AG08395 (cell line): ENCODE results near the gene FAM124A.

ENCODE experiments used
- DNase-seq: peaks from one replicate; pipeline ENCODE4 v3.0.0; 2012; ENCODE audit warnings: mixed read lengths, low spot score

The FAM124A gene

GRCh38 chr13:51243832-51244231 is 21.6 kb downstream of the FAM124A start:
- DNase-seq: no peak

GRCh38 chr13:51244637-51245405 is 22.6 kb downstream of the FAM124A start:
- DNase-seq: no peak

GRCh38 chr13:51245583-51245982 is 23.4 kb downstream of the FAM124A start:
- no peak for DNase-seq

- DNase-seq: no peak
These were observed 23.8 kb downstream of the FAM124A start for GRCh38 chr13:51246025-51246417.

DNA sequence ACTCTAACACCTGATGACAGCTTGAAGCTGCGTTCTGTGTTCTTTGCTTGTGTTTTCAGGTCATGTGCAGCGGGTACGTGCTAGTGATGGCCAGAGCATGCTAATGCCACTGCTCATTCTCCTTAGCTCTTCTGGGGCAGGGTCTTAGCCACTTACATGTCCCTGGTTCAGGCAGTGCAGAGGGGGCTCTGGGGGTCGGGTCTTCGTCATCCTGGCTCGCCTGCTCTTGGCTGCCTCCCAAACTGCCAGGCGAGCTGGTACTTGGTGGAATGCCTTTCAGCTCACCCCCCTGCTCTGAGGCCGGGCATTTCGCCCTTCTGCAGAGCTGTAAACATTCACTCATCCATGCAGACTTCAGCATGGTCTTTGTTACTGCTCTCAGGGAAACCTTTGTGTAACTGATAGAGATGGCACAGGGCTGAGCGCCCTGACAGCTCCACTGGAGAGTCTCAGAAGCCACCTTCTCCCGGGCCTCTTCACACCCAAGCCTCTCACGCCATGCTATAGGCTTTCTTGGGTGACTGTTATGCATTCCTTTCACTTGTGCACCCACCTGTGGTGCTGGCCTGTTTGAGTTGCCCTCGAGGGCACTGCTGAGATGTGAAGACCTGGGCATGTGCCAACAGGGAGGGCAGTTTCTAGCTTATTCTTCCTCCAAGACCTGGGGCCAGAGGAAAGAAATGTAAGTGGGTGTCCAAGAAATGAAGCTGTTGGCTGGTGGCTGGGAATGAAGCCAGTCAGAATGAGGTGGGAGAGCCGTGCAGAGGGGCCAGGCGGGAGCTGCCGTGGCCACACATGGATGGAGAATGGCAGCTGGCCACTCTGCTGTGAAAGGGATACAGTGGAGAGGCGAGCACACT is 24.4 kb downstream of the FAM124A start:
- DNase-seq: no peak

DNA sequence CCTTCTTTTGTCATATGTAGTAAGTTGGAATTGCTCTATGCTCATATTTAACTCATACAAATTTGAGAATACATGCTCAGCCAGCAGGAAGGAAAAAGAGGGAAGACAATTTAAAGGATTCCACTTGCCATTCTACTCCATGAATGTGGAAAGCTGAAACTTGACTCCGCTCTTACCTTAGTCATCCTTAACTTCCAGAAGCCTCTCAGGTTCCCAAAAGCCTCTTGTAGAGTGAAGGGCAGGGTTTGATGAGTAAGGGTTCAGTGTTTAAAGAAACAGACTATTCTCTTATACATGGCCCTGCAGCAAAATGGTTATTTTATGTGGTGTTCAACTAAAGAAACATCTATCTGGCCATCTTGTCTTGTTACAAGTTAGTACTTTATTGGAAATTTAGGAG is 27.1 kb downstream of the FAM124A start:
- DNase-seq: no peak

DNA sequence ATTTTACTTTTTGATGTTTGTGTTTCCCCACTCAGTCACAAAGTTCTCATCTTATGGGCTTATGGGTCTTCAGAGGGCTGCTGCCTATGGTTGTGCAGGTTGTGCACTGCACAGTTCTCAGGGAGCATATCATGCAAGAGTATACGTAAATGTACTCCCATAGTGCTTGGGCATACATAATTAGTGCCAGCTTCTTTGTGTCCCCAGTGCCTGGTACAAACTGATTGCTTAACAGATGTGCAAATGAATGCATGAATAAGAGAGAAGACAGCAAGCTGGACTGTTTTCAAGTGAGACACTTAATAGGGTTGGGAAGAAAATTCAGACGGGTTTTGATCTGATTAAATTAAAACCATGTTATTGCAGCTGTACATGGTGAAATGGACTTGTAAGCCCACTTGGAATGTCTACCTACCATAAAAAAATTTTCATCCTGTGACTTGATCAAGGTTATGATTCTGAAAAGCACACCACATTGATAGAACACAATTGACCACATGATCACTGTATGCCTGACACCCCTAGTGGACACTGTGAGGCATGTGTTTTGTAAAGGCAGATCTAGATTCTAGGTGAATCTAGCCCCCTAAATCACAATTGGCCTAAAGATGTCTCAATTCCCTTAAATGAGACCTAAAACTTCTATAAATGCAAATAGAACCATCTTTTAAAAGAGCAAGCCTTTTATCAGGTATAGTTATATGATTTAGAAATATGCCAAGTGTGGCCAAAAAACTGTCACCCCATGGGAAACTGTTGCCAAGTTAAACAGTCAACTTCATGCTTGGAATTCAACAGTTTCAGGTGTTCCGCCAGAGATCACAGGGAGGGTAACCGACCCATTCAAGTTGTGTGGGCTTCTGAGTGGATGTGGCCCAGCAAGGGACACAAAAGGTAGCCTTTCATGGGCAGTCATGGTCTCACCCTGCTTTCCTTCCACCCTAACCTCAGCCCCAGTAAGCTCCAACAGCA is 27.9 kb downstream of the FAM124A start:
- DNase-seq: peak; percentile 18

DNA sequence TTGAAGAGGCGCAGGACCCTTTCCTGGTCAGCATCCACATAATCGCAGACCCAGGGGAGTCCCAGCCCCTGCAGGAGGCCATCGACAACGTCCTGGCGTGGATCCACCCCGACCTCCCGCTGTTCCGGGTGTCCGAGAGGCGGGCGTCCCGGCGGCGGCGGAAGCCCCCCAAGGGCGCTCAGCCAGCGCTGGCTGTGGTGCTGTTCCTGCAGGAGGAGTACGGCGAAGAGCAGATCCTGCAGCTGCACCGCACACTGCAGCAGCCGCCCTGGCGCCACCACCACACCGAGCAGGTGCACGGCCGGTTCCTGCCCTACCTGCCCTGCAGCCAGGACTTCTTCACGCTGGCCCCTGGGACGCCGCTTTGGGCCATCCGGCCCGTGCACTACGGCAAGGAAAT is 29.3 kb downstream of the FAM124A start:
- DNase-seq: no peak

DNA sequence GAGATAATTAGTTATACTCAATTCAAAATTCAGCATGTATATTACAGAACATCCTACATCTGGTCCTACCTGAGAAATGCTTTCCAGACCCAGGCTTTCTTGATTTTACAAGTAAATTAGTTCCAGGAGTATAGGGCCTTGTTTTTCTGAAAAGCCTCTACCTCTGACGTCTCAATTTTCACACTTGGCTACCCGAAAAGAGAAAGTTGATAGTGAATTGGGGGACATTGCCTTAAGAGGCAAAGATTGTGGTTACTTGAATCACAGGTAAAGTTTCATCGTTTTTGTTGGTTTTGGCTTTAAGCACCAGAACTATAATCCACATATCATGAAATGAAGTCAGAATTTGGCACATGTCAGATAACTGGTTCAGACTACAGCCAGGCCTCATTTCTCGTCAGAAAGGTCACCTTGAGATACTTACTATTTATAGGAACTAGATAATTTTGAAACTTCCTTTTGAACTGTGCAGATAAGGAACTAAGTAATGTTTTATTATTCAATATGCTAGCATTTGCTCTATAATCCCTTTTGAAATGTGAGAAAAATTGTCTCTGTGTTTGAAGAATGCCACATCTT is 30.8 kb downstream of the FAM124A start:
- no peak for DNase-seq

DNA sequence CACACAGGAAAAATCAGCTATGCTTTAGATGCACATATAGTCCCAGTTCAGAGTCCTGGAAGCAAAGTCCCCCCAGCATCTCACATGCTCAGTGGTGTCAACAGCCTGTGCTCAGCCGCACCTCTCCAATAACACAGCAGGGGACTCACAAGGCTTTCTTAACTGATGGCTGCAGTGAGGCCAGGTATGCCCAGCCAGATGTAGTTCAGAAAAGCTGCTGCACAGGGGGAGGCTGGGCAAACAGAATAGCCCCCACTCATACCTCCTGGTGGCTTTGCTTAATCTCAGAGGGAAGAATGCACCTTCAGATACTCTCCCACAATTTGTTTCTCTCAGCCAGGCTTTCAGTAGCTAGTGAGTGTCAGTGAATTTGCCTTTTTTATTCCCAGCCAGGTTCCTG is 33.4 kb downstream of the FAM124A start:
- DNase-seq: no peak

- no peak for DNase-seq
These were observed 35.0 kb downstream of the FAM124A start for GRCh38 chr13:51257187-51257586.

DNA sequence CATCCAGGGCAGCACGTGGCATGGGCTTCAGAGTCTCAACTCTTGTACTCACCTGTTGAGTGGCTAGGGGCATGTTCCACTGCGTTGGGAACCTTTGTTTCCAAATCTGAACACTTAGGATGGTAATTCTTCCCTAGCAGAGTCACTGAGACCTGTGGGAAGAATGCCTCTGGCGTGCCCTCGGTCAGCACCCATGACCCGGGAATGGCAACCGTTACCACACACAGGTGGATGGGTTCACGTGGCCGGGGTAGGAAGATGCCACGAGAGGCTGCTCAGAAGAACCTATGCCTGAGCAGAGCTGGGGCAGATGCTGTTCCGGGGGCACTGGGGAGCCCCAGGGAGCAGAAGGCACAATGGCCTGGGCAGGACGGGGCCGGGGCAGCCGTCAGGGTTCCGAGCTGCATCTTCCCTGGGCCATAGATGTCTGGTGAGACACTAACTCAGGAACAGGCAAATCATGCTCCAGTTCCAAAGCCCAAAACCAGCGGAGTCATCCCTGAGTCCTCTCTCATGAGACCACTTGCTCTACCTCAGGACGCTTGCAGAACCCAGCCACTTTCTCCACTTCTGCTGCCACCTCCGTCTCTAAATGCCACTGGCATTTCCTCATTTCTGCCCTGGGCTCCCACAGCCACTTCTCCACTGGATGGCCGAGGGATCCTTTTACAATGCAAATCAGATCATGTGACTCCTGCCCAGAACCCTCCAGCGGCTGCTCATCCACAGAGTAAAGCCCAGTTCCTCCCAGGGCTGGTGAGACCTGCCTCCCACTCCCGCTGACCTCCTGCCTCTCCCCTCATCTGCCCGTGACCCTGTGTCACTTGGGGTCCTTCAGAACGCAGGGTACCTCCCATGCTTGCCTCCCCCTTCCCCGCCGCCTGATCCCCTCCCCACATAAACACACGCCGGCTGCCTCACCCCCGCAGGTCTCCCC is 36.7 kb downstream of the FAM124A start:
- DNase-seq: no peak

DNA sequence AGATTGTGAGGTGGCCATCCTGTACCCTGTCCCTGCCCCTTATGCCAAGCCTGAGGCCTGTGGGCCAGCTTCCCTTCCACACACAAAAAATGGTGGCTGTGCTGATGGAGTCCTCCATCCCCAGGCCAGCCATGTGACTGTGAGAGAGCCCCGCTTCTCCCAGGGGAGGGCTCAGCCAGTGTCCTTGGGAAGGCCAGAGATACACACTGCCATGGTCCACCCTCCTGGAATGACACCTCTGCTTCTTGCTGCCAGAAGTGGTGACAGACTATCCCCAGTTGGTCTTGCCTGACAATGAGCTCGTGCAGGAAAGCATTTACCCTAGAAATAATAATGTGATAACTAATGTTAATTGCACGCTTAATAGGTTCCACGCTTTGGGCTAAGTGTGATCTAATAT is 38.0 kb downstream of the FAM124A start:
- no peak for DNase-seq

GRCh38 chr13:51261610-51262249 is 39.5 kb downstream of the FAM124A start:
- DNase-seq: no peak

GRCh38 chr13:51262501-51263211 is 40.5 kb downstream of the FAM124A start:
- DNase-seq: no peak

GRCh38 chr13:51266642-51267041 is 44.4 kb downstream of the FAM124A start:
- no peak for DNase-seq

DNA sequence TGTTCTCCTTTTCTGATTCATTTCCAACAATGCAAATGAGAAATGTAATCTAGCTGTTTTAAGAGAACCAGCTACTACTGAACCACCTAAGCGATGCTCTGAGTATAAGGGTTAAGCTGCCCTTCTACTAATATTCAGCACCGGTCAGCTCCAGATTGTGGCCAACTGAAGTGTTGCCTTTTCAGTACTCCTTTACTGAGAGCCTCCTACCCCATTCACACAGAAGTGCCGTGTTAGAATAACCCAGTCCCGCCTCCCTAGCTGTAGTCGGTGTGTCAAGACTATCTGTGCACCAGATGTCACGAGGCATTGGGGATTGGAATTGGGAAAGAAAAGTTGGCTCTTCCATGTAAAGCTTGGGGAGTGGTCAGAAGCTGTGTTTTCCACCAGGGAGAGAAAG is 45.4 kb downstream of the FAM124A start:
- no peak for DNase-seq

DNA sequence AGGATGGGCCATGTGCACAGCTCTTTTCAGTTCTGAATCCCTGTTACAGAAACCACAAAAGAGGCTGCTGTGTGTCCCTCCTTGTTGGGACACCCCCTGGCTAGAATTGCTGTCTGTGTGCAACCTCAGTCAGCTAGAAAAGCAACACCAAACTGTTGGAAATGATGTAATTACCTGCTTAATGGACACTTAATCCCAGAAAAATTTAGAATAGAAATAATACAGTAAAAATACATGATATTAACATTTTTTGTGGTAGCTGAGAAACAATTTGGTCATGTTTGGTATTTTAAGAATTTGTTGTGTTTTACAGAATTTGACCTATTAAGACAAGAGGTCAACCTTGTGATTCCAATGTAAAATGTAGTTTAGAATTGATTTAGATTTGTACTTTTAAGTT is 46.8 kb downstream of the FAM124A start:
- DNase-seq: peak; percentile 18

GRCh38 chr13:51270623-51271415 is 48.6 kb downstream of the FAM124A start:
- DNase-seq: no peak
